NCI-H2196 (cell line): ENCODE measurements around the gene MAP7.
"Not testable (repeated sequence)": the region's sequence is repeated elsewhere in the genome, so short reads cannot be mapped to it uniquely, and the experiment has no call there.

Experiments
- DNase-seq: peaks from one replicate; lab custom pipeline; 2025; ENCODE audit not compliant: unreplicated experiment; lab: John Stamatoyannopoulos, UW

MAP7 gene

DNA sequence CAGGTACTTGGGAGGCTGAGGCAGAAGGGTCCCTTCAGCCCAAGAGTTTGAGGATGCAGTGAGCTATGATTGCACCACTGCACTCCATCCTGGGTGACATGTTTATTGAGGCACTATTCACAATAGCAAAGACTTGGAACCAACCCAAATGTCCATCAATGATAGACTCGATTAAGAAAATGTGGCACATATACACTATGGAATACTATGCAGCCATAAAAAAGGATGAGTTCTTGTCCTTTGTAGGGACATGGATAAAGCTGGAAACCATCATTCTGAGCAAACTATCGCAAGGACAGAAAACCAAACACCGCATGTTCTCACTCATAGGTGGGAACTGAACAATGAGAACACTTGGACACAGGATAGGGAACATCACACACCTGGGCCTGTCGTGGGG, 149.0 kb downstream of the MAP7 start:
- DNase-seq: not testable (repeated sequence)

DNA sequence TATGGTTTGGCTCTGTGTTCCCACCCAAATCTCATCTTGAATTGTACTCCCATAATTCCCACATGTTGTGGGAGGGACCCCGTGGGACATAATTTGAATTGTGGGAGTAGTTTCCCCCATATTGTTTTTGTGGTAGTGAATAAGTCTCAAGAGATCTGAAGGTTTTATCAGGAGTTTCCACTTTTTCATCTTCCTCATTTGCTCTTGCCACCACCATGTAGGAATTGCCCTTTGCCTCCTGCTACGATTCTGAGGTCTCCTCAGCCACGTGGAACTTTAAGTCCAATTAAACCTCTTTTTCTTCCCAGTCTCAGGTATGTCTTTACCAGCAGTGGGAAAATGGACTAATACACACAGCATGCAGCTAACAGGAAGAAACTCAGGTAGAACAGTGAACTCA, 151.8 kb downstream of the MAP7 start:
- no peak for DNase-seq

DNA sequence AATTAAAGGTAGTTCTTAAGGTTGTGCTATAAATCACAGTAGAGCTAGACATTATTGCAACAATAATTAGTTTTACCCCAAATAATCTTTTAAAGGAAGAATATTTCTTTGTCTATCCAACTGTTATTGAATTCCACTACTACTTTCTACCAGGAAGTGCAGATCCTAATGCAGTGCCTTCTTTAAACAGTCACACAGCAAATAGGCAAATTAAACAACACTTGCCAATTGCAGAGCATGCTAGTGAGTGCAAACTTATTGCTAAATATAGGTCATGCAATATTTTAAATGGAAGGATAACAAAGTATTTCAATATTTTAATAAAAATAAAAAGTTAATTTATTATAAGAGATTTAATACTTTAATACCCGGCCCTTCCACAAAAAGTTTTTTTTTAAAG, 153.3 kb downstream of the MAP7 start:
- DNase-seq: no peak

DNA sequence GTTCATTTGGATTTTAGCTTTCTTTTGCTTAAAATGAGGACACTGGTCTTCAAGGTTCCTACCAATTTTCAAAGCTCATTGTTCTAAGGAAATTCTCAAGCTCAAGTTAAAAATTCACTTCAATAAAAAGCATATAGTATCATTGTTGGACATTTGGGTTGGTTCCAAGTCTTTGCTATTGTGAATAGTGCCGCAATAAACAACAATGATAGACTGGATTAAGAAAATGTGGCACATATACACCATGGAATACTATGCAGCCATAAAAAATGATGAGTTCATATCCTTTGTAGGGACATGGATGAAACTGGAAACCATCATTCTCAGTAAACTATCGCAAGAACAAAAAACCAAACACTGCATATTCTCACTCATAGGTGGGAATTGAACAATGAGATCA, 159.3 kb downstream of the MAP7 start:
- DNase-seq: not testable (repeated sequence)

DNA sequence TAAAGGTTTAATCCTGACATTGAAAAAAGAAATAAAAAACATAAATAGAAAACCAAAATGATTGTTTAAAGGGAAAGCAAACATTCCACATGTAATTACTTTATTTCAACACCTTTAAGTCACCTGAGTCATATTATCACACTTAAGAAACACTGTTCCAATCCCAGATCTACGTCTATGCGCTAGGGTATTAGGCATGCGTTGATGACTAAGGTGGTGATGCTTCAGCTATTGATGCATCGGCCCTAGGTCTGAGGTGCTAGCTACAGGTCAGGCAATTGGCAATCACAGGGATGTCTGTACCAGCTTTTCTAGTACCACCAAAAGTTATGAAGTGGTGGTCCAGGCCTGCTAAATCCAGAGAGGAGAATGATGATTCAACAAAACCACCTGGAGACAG, 162.9 kb downstream of the MAP7 start:
- no peak for DNase-seq

DNA sequence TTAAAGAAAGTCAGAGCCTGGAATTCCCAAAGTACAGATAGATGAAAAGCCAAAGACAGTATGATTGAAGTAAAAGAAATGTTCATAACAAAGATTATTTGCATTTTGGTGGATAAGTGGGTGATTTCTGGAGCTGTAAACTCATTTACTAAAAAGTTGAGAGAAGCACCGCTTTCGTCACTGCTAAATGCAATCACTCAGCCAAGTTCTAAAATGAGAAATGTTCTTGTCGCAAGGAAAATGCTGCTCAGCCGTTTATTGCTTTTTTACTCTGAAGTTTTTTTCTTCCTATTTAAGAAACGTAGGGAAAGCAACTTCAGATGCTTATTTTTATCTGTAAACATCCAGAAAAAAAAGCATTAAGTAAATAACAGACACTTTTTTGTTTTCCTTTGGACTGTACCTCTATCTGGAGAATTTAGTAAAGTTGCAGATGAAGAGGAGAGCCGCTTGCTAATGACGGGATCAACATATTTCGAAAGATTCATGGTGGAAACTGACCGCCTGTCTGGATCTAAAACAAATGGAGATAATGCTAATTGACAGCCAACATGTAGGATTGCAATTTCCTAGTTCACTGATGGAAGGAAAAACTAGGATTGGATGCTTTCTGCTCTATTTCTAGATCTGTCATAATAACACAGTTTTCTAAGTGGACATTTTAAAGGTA, 166.8 kb downstream of the MAP7 start:
- DNase-seq: no peak

DNA sequence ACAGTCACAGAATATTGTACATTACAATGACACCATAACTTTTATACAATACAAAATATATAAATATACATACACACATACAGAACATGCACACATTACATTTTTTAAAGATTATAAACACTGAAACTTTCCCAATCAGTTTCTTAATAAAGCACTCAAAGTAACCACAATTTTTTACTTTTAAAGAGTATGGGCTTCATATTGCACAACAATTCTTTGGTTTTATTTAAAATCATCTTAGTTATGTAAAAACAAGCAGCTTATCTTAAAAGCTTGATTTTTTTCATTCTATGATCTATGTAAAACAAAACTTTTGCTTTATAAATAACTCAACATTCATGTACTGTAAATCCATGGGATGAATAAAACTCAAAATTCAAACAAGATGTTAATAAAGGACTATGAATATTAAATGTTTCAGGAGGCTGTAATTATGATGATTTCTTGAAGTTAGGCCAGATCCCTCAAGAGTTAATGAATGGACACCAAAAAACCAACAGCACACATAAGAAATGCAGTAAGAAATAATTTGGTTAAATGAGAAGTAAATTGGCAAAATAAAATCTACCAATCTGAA, 167.5 kb downstream of the MAP7 start:
- no peak for DNase-seq

DNA sequence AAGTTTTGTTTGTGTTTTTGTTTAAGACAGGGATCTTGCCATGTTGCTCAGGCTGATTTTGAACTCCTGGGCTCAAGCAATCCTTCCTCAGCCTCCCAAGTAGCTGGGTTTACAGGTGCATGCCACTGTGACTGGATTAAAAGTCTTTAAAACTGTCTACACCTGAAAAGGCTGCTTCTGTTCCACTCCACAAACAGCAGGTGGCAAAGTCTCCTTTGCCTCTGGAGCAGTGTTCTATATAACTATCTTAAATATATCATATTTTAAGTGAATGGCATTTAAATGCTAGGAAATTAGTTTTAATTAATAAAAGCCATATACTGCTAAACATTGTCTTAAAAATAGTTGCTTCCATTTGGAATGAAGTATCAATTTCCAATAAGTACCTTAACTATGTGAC, 171.3 kb downstream of the MAP7 start:
- no peak for DNase-seq

DNA sequence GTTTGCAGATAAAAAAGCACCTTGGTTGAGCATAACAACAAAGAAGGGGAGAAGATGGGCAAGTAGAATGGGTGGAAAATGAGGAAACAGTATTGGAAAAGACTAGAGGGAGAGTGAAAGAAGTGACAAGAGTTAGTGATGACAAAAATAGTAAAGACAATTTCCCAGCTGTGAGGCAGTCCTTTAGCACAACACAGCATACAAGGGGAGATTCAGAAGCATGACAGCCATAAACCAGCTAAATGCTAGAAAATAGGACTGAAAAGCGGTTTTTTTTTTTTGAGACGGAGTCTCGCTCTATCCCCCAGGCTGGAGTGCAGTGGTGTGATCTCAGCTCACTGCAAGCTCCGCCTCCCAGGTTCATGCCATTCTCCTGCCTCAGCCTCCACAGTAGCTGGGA, 174.4 kb downstream of the MAP7 start:
- DNase-seq: not testable (repeated sequence)

DNA sequence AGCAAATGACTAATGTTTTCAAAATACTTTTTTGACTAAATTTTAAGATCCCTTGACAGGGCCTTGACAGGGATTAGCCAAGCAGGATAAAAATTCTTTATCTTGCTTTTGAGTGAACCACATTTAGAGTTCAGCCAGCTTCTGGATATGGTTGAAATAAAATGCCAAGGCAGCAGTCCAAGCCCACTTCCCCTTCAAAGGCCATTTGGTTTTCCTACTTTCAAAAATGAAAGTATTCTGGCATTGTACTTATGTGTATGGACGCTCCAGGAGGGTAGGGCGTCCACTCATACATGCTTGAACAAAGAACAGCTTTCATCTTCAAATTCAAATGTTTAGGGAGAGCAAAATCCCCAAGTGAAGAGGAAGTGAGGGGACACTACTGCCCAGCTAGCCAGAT, 178.3 kb downstream of the MAP7 start:
- no peak for DNase-seq

DNA sequence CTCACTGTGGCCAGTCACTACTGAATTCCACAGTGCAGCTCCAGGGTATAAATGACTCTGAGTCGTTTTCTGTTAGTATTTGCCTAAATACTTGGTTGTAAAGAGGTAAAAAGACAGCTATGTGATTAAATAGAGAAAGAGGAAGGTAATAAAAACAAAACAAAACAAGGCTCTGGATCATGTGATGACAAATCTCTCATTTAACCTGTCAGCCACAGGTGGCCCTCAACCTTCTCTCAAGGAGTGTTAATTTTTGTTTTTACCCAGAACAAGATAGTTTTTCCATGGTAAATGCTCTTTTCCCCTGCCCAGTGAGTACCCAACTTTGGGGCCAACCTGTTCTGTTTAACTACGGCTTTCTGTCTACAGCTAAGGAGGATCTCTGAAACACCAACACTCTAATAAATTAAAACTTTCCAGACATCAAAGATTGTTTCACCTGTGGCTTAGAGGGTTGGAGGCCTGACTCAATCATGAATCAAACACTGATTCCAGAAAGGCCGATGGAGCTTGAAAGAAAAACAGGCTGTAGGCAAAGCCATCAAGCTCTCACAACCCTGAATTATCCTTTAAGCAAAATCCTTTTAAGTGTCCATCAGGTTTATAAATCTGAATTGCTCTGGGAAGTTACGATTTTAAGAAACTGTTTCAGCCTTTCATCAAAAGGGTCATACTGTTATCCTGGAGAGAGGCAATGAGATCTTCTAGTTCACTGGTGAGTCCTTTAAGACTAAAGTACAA, 179.1 kb downstream of the MAP7 start:
- no peak for DNase-seq

DNA sequence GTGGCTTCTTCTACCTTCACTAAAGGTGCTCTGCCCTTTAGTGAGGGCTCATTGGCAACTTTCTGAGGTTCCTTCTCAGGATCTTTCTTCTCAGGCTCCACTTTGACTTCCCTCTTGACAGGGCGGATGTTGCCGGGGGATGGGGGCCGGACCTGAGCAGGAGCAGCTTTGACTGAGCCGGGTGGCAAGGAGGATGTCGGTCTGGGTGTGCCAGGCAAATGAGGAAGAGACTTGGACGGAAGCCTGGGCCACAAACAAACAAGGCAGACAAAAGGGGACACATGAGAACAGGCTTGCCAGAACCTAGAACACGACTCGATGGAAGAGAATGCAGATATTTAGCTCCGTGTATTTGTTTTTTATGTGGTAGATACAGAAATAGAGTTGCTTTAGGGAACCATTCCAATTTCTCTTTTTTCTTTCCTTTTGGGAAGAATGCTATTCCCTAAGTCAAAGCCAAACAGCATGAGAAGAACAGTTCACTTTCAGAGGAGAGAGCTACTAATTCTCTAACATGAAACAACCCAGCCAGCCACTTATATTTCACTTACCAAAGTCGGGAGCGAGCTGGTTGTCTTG, 184.4 kb downstream of the MAP7 start:
- peak; percentile 77 for DNase-seq

DNA sequence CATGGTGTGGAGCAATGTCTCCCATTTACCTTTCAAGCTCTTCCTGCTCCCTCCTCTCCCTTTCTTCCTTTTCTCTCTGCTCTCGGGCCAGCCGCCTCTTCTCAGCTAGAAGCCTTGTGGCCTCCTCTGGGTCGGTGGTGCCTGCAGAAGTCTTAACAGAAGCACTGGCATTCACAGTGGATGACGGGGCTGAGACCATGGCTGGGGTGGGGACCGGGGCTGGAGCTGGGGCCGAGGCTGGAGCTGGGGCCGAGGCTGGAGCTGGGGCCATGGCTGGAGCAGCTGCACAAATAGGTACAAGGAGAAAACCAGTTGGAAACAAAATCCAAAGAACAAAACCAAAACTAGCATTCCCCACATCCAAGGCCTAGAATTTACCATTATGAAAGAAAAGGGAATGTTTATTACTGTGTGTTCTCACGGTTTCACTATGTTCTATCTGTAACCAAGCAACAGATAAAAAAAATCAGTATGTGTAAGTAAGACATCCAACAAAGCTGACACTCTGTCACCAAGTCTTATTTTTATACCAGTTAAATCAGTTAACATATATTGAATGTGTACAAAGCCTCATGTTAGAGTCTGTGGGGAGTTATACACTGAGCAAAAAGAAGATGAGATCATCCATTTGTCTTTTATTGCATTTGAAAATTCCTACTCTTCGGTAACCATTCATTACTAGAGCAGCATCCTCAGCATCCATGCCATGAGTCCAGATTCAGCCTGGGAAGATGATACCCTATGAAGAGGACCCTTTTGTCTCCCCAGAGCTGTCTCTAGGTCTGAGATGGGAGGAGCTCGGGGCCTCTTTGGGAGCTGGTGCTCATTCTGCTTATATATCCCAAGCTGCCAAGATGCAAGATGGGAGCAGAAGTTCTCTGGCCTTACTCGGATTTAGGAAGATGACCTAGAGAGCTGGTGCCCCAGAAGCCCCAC, 187.5 kb downstream of the MAP7 start:
- no peak for DNase-seq

DNA sequence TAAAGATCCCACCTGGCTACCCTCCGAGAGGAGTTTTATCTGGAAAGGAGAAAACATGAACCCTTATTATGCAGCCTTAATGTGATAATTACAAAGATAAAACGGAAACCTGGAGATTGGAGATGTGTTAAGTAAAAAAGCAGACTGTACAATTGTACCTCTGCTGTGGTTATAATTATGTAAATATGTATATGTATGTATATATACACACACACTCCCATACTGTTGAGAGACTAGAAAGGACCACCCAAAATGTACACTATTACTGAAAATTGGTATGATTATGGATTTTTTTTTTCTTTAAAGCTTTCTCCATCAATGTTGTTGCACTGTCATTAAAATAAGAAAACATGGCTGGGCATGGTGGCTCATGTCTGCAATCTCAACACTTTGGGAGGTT, 188.4 kb downstream of the MAP7 start:
- DNase-seq: no peak

DNA sequence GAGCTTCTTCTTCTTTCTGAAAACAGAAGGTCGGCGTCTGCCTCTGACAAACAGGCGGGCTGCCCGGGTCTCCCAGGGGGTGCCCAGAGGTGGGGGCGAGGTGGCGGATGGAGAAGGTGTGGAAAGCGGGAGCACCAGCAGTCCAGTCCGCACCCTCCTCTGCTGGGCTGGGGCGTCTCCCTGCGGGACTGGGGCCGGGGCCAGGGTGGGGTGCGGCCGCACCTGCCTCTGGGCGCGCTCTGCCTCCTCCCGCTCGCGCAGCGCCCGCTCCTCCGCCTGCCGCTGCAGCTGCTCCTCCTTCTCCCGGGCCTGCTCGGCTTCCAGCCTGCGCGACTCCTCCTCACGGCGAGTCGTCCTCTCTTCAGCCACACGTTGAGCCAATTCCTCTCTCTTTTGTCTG, 189.4 kb downstream of the MAP7 start:
- no peak for DNase-seq

DNA sequence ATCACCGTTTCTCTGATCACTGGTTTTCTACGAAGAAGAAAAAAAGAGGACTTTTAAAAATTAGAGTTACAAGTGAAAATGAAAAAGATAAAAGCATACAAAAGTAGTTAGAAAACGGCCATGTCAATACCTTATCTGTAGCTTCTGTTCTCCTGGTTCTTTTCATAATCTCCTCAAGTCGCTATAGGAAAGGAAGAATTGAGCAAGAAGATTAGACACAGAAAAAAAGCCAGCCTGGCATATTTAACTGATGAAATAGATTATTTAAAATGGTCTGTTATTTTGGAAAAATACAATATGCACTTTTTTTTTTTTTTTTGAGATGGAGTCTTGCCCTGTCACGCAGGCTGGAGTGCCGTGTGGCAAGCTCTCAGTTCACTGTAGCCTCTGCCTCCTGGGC, 190.4 kb downstream of the MAP7 start:
- DNase-seq: no peak

DNA sequence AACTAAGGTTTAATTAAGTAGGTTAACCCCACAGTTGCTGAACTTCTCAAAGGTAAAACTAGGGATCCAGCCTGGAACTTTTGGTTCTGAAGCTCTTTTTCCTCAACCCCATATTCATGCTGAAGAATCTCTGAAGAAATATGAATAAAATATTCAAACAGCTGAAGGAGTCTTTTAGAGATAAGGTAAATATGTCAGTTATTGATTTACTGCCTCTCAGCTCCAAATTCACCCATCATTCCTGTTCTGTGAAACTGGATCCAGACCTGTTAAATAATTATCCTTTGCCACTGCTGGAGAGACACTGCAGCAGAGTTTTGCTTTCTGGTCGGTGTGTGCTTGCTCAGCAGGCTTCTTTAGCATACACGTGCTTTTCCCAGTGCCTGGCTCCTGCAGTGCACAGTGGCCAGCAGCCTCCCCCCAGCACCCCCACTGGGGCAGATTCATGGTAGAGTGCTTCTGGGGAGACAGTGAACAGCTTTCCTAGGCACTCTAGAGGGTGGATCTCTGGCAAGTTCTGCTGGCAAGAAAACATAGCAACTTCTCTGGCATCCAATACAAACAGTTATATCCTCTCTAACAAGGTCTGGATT, 198.6 kb downstream of the MAP7 start:
- DNase-seq: peak; percentile 12

DNA sequence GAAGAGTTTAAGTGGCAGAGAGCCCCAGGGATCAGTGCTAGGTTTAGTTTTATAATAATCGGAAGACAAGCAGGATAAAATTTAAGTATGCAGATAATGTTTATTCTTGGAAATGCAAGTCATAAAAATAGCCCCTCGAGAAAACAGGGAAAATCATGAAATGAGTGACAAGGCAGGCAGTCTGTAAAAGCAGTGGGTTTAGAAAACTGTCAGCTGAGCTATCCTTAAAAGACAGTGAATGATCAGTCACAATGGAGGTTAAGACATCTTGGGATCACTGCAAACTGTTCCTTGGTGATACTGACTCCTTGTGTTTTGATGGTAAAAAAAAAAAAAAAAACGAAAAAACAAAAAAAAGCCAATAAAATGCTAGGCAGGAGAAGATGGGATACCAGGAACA, 199.3 kb downstream of the MAP7 start:
- no peak for DNase-seq

DNA sequence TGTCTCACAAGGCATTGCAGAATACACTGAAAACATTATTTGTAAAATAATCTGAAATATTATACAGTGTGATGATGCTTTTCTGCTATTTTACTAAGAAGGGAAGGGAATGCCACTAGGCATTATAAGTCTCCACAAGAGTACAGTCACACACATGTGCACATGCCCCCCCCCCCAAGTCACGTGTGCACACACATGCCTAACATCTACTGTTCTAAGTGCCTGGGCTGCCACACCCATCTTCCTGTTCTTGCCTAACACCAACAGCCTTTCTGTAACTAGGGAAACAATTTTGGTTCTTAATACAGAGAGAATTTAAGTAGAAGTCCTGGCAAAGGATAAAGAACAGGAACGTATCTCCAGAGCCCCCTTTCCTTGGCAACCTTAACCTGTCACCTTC, 202.4 kb downstream of the MAP7 start:
- DNase-seq: no peak

DNA sequence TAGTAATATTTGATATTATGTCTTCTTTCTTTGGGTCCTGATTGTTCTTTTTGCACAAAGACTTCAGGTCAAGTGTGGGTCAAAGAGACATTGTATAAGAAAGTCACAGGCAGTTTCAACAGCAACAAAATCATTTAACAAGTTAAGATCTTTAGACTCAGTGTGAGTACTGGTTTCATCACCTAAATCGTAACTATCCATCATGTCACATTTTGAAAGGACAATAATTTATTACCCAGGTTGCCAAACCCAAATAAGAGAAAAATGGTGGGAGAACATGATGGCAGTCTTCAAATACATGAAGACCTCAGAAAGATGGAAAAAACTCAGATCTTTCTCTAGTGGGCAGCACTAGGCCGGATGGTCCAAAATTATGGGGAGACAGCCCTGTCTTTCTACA, 205.1 kb downstream of the MAP7 start:
- no peak for DNase-seq

DNA sequence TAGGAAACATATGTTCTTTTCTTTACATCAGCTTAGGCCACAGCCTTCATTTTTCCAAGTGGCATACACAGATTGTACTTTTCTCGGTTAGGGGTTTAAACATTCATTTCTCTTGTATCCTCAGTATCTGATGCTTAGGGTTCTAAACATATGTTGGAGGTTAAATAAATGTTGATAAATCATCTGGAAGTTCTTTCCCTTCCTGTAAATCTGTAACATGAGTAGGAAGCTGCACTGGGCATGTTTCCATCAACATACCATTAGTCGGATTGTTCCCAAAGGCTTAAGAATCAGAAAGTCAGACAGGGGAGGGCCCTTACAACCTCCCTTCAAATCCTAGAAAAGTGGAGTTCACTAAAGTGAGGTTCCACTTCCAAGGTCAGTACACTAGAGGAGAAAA, 205.8 kb downstream of the MAP7 start:
- DNase-seq: no peak
